ENCODE data around the gene LIMS2.

GRCh38 chr2:127681288-127681804 is 6.0 kb upstream of the LIMS2 start:
- TF ChIP-seq, protein P1, sequence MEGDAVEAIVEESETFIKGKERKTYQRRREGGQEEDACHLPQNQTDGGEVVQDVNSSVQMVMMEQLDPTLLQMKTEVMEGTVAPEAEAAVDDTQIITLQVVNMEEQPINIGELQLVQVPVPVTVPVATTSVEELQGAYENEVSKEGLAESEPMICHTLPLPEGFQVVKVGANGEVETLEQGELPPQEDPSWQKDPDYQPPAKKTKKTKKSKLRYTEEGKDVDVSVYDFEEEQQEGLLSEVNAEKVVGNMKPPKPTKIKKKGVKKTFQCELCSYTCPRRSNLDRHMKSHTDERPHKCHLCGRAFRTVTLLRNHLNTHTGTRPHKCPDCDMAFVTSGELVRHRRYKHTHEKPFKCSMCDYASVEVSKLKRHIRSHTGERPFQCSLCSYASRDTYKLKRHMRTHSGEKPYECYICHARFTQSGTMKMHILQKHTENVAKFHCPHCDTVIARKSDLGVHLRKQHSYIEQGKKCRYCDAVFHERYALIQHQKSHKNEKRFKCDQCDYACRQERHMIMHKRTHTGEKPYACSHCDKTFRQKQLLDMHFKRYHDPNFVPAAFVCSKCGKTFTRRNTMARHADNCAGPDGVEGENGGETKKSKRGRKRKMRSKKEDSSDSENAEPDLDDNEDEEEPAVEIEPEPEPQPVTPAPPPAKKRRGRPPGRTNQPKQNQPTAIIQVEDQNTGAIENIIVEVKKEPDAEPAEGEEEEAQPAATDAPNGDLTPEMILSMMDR (IDR thresholded peaks at IDR 0.05; ENCODE audit: low read depth, low read length) = no peak
- TF ChIP-seq EZH2phosphoT487 (IDR thresholded peaks at IDR 0.05; ENCODE audit: low read depth) = no peak

Data from OCI-LY3 (cell line).